Glutamatergic neuron (in vitro differentiated cells): ENCODE results near the gene PXDN. TPM values are rescaled to one million over a fixed set of nuclear protein-coding genes. Genes with fewer than 3 reads are reported as not detected.
"Not testable (repeated sequence)": the region's sequence is repeated elsewhere in the genome, so short reads cannot be mapped to it uniquely, and the experiment has no call there.

ENCODE experiments used
- DNase-seq: peaks from one replicate; pipeline ENCODE4 v3.0.0; 2022
- H3K27ac Mint-ChIP-seq: one replicate; pipeline ENCODE4 v1.8.0; 2020; ENCODE audit warnings: mild to moderate bottlenecking, mixed read lengths, inconsistent platforms; ENCODE audit not compliant: unreplicated experiment
- H3K27me3 Mint-ChIP-seq: one replicate; pipeline ENCODE4 v1.8.0; 2020; ENCODE audit warnings: mild to moderate bottlenecking, moderate library complexity, mixed read lengths, inconsistent platforms; ENCODE audit not compliant: unreplicated experiment
- H3K36me3 Mint-ChIP-seq: one replicate; pipeline ENCODE4 v1.8.0; 2020; ENCODE audit warnings: mild to moderate bottlenecking, mixed read lengths, inconsistent platforms; ENCODE audit not compliant: unreplicated experiment
- H3K4me1 Mint-ChIP-seq: one replicate; pipeline ENCODE4 v1.8.0; 2020; ENCODE audit warnings: mild to moderate bottlenecking, low read depth, mixed read lengths, inconsistent platforms; ENCODE audit not compliant: unreplicated experiment
- H3K4me3 Mint-ChIP-seq: one replicate; pipeline ENCODE4 v1.8.0; 2020; ENCODE audit warnings: mild to moderate bottlenecking, mixed read lengths, inconsistent platforms; ENCODE audit not compliant: unreplicated experiment
- H3K9me3 Mint-ChIP-seq: one replicate; pipeline ENCODE4 v1.8.0; 2020; ENCODE audit warnings: mild to moderate bottlenecking, moderate library complexity, mixed read lengths, inconsistent platforms; ENCODE audit not compliant: unreplicated experiment
- CTCF ChIP-seq: fragments of 200-600 bp; sonication (generic); IDR thresholded peaks from one replicate; pipeline ENCODE4 v1.5.0; 2021; ENCODE audit not compliant: partially characterized antibody, unreplicated experiment
- total RNA-seq: library from RNA; stranded (reverse); fragmentation: NEBNext Ultra II Directional; extraction: Animal tissue kit (Norgen Biotek cat#: 25700); gene quantifications from one replicate; pipeline ENCODE4 v1.2.1, GENCODE V29; 2021; ENCODE audit not compliant: unreplicated experiment

PXDN gene
- total RNA-seq, 1 donor from 2014 or later = 226 TPM

GRCh38 chr2:1780693-1781092 is 36.4 kb upstream of the PXDN start:
- Mint-ChIP-seq H3K36me3 (no peaks in the 10 kb centered on the region), H3K27ac (no peak overlapping the region), H3K9me3 (peaks cover 12% of the 10 kb centered on the region), H3K4me3 (no peak overlapping the region), H3K27me3 (peaks cover 3% of the 10 kb centered on the region), H3K4me1 (peaks cover 43% of the 10 kb centered on the region)
- DNase-seq = no peak
- TF ChIP-seq CTCF = no peak

GRCh38 chr2:1780054-1780453 is 35.7 kb upstream of the PXDN start:
- not testable (repeated sequence) for H3K27ac Mint-ChIP-seq, DNase-seq, H3K4me3 Mint-ChIP-seq, H3K36me3 Mint-ChIP-seq, H3K27me3 Mint-ChIP-seq
- Mint-ChIP-seq H3K4me1 (peaks cover 38% of the 10 kb centered on the region), H3K9me3 (peaks cover 12% of the 10 kb centered on the region)

DNA sequence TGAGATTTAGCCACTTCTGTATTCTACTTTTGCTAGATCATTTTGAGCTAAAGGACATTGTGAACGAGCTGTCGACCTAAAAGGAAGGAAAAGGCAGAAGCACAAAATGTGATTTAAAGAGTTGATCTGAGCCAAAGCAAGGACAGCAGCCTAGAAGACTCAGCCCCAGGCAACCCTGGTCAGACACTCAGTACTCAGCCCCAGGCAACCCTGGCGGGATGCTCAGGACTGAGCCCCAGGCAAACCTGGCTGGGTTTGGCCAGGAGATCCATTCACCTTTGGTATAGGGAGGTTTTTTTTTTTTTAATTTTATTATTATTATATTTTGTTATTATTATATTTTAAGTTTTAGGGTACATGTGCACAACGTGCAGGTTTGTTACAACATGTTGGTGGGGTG is 34.3 kb upstream of the PXDN start:
- no peak overlapping the region for H3K27ac Mint-ChIP-seq
- H3K9me3 Mint-ChIP-seq = peaks cover 9% of the 10 kb centered on the region
- TF ChIP-seq CTCF = no peak
- no peak for DNase-seq
- no peak overlapping the region for H3K4me3 Mint-ChIP-seq
- H3K36me3 Mint-ChIP-seq = no peaks in the 10 kb centered on the region
- peaks cover 29% of the 10 kb centered on the region for H3K4me1 Mint-ChIP-seq
- peaks cover 3% of the 10 kb centered on the region for H3K27me3 Mint-ChIP-seq

DNA sequence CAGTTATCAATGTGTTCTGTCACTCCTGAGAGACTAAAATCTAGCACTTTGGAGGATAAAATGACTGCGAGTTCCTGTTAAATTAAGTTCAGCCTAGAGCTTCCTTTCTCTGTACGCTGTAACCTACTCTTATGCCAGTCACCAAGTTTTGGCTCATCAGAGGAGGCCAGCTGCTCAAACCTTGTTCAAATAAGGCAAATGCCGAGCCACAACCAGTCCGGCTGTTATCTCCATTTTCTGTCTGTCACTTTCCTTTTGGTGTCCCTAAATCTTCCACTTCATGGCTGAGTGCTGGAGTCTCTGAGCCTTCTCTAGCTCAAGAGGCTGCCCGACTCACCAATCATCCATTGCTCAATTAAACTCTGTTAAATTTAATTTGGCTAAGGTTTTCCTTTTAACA is 33.5 kb upstream of the PXDN start:
- DNase-seq = no peak
- H3K4me1 Mint-ChIP-seq = peaks cover 28% of the 10 kb centered on the region
- peaks cover 3% of the 10 kb centered on the region for H3K27me3 Mint-ChIP-seq
- no peak overlapping the region for H3K4me3 Mint-ChIP-seq
- H3K9me3 Mint-ChIP-seq = peaks cover 9% of the 10 kb centered on the region
- TF ChIP-seq CTCF = no peak
- no peaks in the 10 kb centered on the region for H3K36me3 Mint-ChIP-seq
- H3K27ac Mint-ChIP-seq = no peak overlapping the region

DNA sequence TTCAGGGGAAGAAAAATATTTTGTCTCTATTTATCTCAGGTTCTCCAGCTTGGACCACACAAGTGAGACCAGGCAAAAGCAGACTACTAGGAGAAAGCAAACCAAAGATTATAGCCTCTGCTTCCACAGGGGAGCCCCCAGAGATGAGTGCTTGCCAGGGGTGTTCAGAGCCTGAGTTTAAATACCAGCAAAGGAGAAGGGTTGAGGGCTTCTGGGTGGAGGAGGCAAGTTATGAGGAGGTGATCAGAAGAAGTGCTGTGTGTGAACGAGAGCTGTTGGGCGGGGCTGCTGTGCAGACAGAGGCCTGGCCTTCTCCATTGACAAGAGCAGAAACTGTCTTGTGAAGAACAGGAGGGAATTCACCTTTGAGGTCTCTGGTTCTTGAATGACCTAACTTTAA is 32.8 kb upstream of the PXDN start:
- Mint-ChIP-seq H3K27ac (no peak overlapping the region), H3K27me3 (peaks cover 3% of the 10 kb centered on the region), H3K4me3 (no peak overlapping the region), H3K4me1 (peaks cover 23% of the 10 kb centered on the region), H3K36me3 (no peaks in the 10 kb centered on the region), H3K9me3 (peaks cover 7% of the 10 kb centered on the region)
- no peak for DNase-seq
- no peak for TF ChIP-seq CTCF
